Measurements from ENCODE around the gene MLST8. TPM values are rescaled to one million over a fixed set of nuclear protein-coding genes. Genes with fewer than 3 reads are reported as not detected.

The MLST8 gene
- total and polyA plus RNA-seq, 2 donors (not counting 3 experiments of a cell fraction or from before 2014, with no cell fraction given), result 36.9 to 129 TPM

- TF ChIP-seq POLR2A (IDR thresholded peaks at IDR 0.05; ENCODE audit: low read depth, low read length), result no peak
- no peak for TF ChIP-seq MAX (IDR thresholded peaks at IDR 0.05; ENCODE audit: insufficient read depth, insufficient read length)
- TF ChIP-seq GATA2 (IDR thresholded peaks at IDR 0.05; ENCODE audit: insufficient read depth, insufficient read length, low read depth, low read length), result no peak
- TF ChIP-seq EZH2 (IDR thresholded peaks at IDR 0.05; ENCODE audit: borderline replicate concordance, low read depth, low read length, severe bottlenecking), result no peak
- no peak for TF ChIP-seq FOS (IDR thresholded peaks at IDR 0.05; ENCODE audit: borderline replicate concordance, insufficient read depth, low read length)
- TF ChIP-seq CTCF (IDR thresholded peaks at IDR 0.05; ENCODE audit: extremely low read depth in 1 of 2, insufficient read depth in 1 of 2, low read depth in 1 of 2, low read length in 2 of 2), result no peak
- no peak for TF ChIP-seq JUN (IDR thresholded peaks at IDR 0.05; ENCODE audit: borderline replicate concordance, insufficient read depth, insufficient read length, low read depth)
- TF ChIP-seq MYC (IDR thresholded peaks at IDR 0.05; ENCODE audit: low read depth, low read length), result no peak
- no peak for TF ChIP-seq POLR2AphosphoS5 (IDR thresholded peaks at IDR 0.05; ENCODE audit: insufficient read depth, low read depth, low read length)
- Histone ChIP-seq H4K20me1 (replicated peaks; ENCODE audit: control insufficient read depth, extremely low read depth, insufficient read depth, low read length) (no peaks in the 10 kb centered on the region), H3K79me2 (ENCODE audit: control insufficient read depth, insufficient read depth, low read length) (peaks cover 91% of the 10 kb centered on the region), H3K9ac (replicated peaks; ENCODE audit: extremely low read depth, insufficient read depth, low read length) (peak overlapping the region; percentile 64), H3K9me3 (replicated peaks; ENCODE audit: control insufficient read depth, insufficient read depth, low read length) (no peaks in the 10 kb centered on the region), H3K4me1 (ENCODE audit: control insufficient read depth, extremely low read depth, insufficient read depth, low read length) (peaks cover 33% of the 10 kb centered on the region), H3K27me3 (ENCODE audit: control insufficient read depth in 2 of 2, insufficient read depth in 2 of 2, low read length in 2 of 2) (no peaks in the 10 kb centered on the region), H3K27ac (ENCODE audit: insufficient read depth, low read depth, low read length) (peak overlapping the region; percentile 88), H3K9me1 (replicated peaks; ENCODE audit: control insufficient read depth, extremely low read depth, insufficient read depth, low read length) (no peaks in the 10 kb centered on the region), H3K4me3 (replicated peaks in 1 of 3; ENCODE audit: insufficient read depth in 1 of 3, low read depth in 1 of 3, low read length in 3 of 3) (no peak overlapping the region), H3K4me2 (ENCODE audit: insufficient read depth, low read length) (no peak overlapping the region), H2AFZ (ENCODE audit: low read depth, low read length) (no peak overlapping the region), H3K36me3 (ENCODE audit: control insufficient read depth in 2 of 2, extremely low read depth in 1 of 2, insufficient read depth in 2 of 2, low read length in 2 of 2) (no peaks in the 10 kb centered on the region)
- DNase-seq (ENCODE audit: low read depth, low spot score) (no peak), FAIRE-seq (no peak)
- CTCF ChIA-PET, result no interaction called here
- BruUV-seq (replicated peaks), result no TSS peak
- intact Hi-C loops (cut with micrococcal nuclease), result no loop called here
- dilution Hi-C loops (cut with MboI; ENCODE audit: extremely low pct_ligation_motif_present, low sequenced_read_pairs), result loop anchor here (25.0 kb wide), 1 partner anchor 121 kb away; the partner anchor contains the start of genes NHERF2, NTHL1 and TSC2
- POLR2A ChIA-PET, result no interaction called here
These were observed 47.0 kb upstream of the MLST8 start for GRCh38 chr16:2158262-2158638.

Measured in endothelial cell of umbilical vein (primary cell).